SK-N-SH (cell line): ENCODE measurements around the gene ME2. TPM values are rescaled to one million over a fixed set of nuclear protein-coding genes. Genes with fewer than 3 reads are reported as not detected.

Experiments
- CTCF ChIA-PET: fragments of 300-600, 350-600 bp; formaldehyde crosslinking; extraction: SDS; loops from one replicate; lab custom pipeline; 2021; lab: Yijun Ruan, JAX
- POLR2A ChIA-PET: fragments of 350-600 bp; sonication (Branson Sonifier 250); formaldehyde crosslinking; extraction: SDS; loops from one replicate; lab custom pipeline; 2020; ENCODE audit warnings: antibody characterized with exemption, inconsistent platforms; lab: Yijun Ruan, JAX
- DNase-seq: peaks from one replicate; pipeline ENCODE4 v3.0.0; 2012
- H2AFZ ChIP-seq: fragments of 200-600 bp; sonication (generic); 2 replicates; pipeline ENCODE4 v1.8.1; 2016; ENCODE audit warnings: antibody characterized with exemption, mild to moderate bottlenecking, low read depth
- H3F3A ChIP-seq: fragments of 200-600 bp; sonication (generic); replicated peaks from 2 replicates; pipeline ENCODE3; 2016; ENCODE audit warnings: antibody characterized with exemption, mild to moderate bottlenecking; ENCODE audit not compliant: insufficient read depth
- H3K27ac ChIP-seq, 2 experiments: fragments of 200-500 bp in 1 of 2; fragments of 200-600 bp in 1 of 2; sonication (Bioruptor generic) in 1 of 2; sonication (generic), shearing (Covaris generic) in 1 of 2; 2 replicates each; pipeline versions ENCODE4 v1.5.1 to v1.6.1; 2014 to 2016; ENCODE audit warnings: low read depth in 2 of 2, inconsistent platforms in 1 of 2, low read length in 1 of 2, mild to moderate bottlenecking in 1 of 2, mixed read lengths in 1 of 2
- H3K27me3 ChIP-seq: fragments of 200-600 bp; sonication (generic), shearing (Covaris generic); 2 replicates; pipeline ENCODE4 v1.6.1; 2016; ENCODE audit warnings: mixed run types; ENCODE audit not compliant: insufficient read depth
- H3K36me3 ChIP-seq, 2 experiments: fragments of 200-500 bp in 1 of 2; fragments of 200-600 bp in 1 of 2; sonication (Bioruptor generic) in 1 of 2; sonication (generic) in 1 of 2; replicated peaks in 1 of 2; 2 replicates each; pipeline versions ENCODE3 to v1.5.1; 2014 to 2016; ENCODE audit warnings: low read length in 1 of 2, mild to moderate bottlenecking in 1 of 2; ENCODE audit not compliant: insufficient read depth in 2 of 2, control insufficient read depth in 1 of 2
- H3K4me1 ChIP-seq, 2 experiments: fragments of 200-500 bp in 1 of 2; fragments of 200-600 bp in 1 of 2; sonication (Bioruptor generic) in 1 of 2; sonication (generic), shearing (Covaris generic) in 1 of 2; 2 replicates each; pipeline versions ENCODE4 v1.5.1 to v1.6.1; 2014 to 2016; ENCODE audit warnings: low read depth in 1 of 2, low read length in 1 of 2, mixed run types in 1 of 2; ENCODE audit not compliant: insufficient read depth in 2 of 2, control insufficient read depth in 1 of 2
- H3K4me2 ChIP-seq: fragments of 200-600 bp; sonication (generic), shearing (Covaris generic); 2 replicates; pipeline ENCODE4 v1.6.1; 2017; ENCODE audit warnings: mixed run types
- H3K4me3 ChIP-seq, 2 experiments: fragments of 200-500 bp in 1 of 2; fragments of 200-600 bp in 1 of 2; sonication (Bioruptor generic) in 1 of 2; sonication (generic), shearing (Covaris generic) in 1 of 2; 2 replicates each; pipeline versions ENCODE4 v1.5.1 to v1.8.1; 2014 to 2016; ENCODE audit warnings: low read depth in 2 of 2, inconsistent platforms in 1 of 2, low read length in 1 of 2, mild to moderate bottlenecking in 1 of 2, mixed read lengths in 1 of 2, moderate library complexity in 1 of 2
- H3K79me2 ChIP-seq: fragments of 200-600 bp; sonication (generic); 2 replicates; pipeline ENCODE4 v1.8.1; 2017; ENCODE audit warnings: mild to moderate bottlenecking; ENCODE audit not compliant: insufficient read depth
- H3K9ac ChIP-seq: fragments of 200-600 bp; sonication (generic); 2 replicates; pipeline ENCODE4 v1.6.1; 2017; ENCODE audit warnings: mixed run types
- H3K9me2 ChIP-seq: fragments of 200-600 bp; sonication (generic); 2 replicates; pipeline ENCODE4 v1.6.1; 2017; ENCODE audit warnings: mixed run types
- H3K9me3 ChIP-seq: fragments of 200-600 bp; sonication (generic); 2 replicates; pipeline ENCODE4 v1.6.1; 2017; ENCODE audit warnings: mixed run types, mild to moderate bottlenecking, moderate library complexity
- H4K20me1 ChIP-seq: fragments of 200-600 bp; sonication (generic); 2 replicates; pipeline ENCODE4 v1.6.1; 2017; ENCODE audit warnings: mild to moderate bottlenecking, mixed run types; ENCODE audit not compliant: insufficient read depth
- CHD2 ChIP-seq: fragments of 150-350 bp; IDR thresholded peaks from 2 replicates; pipeline ENCODE4 v1.6.1; 2018; ENCODE audit warnings: low read length; ENCODE audit not compliant: partially characterized antibody
- ELF1 ChIP-seq: IDR thresholded peaks from 2 replicates; pipeline ENCODE4 v1.4.0; 2012
- FOSL2 ChIP-seq: IDR thresholded peaks from 2 replicates; pipeline ENCODE4 v1.4.0; 2012; ENCODE audit warnings: low read depth, mild to moderate bottlenecking, moderate library complexity, borderline replicate concordance
- FOXJ3 ChIP-seq: sonication (generic); formaldehyde crosslinking; IDR thresholded peaks from 2 replicates; pipeline ENCODE4 v1.5.1; 2020; ENCODE audit warnings: mild to moderate bottlenecking, missing genetic modification reagents
- IRF3 ChIP-seq: fragments of 150-350 bp; IDR thresholded peaks from 2 replicates; pipeline ENCODE4 v1.6.1; 2016; ENCODE audit warnings: mild to moderate bottlenecking, low read depth, low read length
- JUND ChIP-seq: IDR thresholded peaks from 2 replicates; pipeline ENCODE4 v1.4.0; 2012
- RFX5 ChIP-seq: IDR thresholded peaks from 2 replicates; pipeline ENCODE4 v1.6.1; 2012; ENCODE audit warnings: mild to moderate bottlenecking, improper control_type of control experiment, low read length
- USF1 ChIP-seq: IDR thresholded peaks from 2 replicates; pipeline ENCODE4 v1.4.0; 2012; ENCODE audit warnings: low read depth, borderline replicate concordance
- ZBTB33 ChIP-seq: IDR thresholded peaks from 2 replicates; pipeline ENCODE4 v1.4.0; 2012; ENCODE audit warnings: low read depth, borderline replicate concordance
- WGBS: methylation state at CpG from one replicate; pipeline ENCODE4 v1.1.6; 2017; ENCODE audit warnings: low lambda C conversion rate; 5-methylcytosine and 5-hydroxymethylcytosine counted together
- polyA plus RNA-seq, 3 experiments: library from polyadenylated mRNA; depleted of rRNA; stranded (reverse); fragments of >200 nt; gene quantifications; 2 replicates each; pipeline ENCODE4 v1.2.3, GENCODE V29; 2012

The ME2 gene
- polyA plus RNA-seq, 1 of the 3 experiments (the other 2 are of a cell fraction) = 35.1 TPM

- TF ChIP-seq ZBTB33 = no peak
- no peak; the same call in 1 of the 2 replicates for TF ChIP-seq ELF1
- TF ChIP-seq JUND = no peak
- TF ChIP-seq USF1 = no peak
- peak; percentile 57 for TF ChIP-seq IRF3
- peak; percentile 47 for TF ChIP-seq CHD2
- TF ChIP-seq FOSL2 = no peak
- TF ChIP-seq RFX5 = no peak
- TF ChIP-seq, all 33 proteins: peak for 10
Observed at GRCh38 chr18:50878345-50879301, at the start of gene ME2 (continued).

- Histone ChIP-seq H3K4me2 (no peak overlapping the region), H3K79me2 (no peaks in the 10 kb centered on the region), H3K9ac (no peak overlapping the region), H3K4me1 (no peaks in the 10 kb centered on the region), H3K9me2 (no peaks in the 10 kb centered on the region), H4K20me1 (no peaks in the 10 kb centered on the region), H2AFZ (no peak overlapping the region), H3K4me3 (no peak overlapping the region), H3K36me3 (no peaks in the 10 kb centered on the region), H3K27me3 (no peaks in the 10 kb centered on the region), H3F3A (no peaks in the 10 kb centered on the region), H3K9me3 (no peaks in the 10 kb centered on the region), H3K27ac (no peak overlapping the region)
- TF ChIP-seq FOSL2 (no peak), FOXJ3 (CRISPR knock-in tag) (no peak)
- CTCF ChIA-PET = interaction anchor here (1.2 kb wide), 1 partner anchor 221 kb away, joined by 4 read pairs; no protein-coding TSS in a partner anchor
- DNase-seq = no peak
- POLR2A ChIA-PET = no interaction called here
- 89% methylated on average over 5 of the region's 5 CpGs for WGBS
Observed at GRCh38 chr18:50829644-50830043, 49.3 kb upstream of the ME2 start.
